Breast epithelium (tissue), 4 donors: ENCODE measurements around the gene TWF2. TPM values are rescaled to one million over a fixed set of nuclear protein-coding genes. Genes with fewer than 3 reads are reported as not detected.

Experiments used
- DNase-seq, 2 donors: peaks; one replicate each; pipeline ENCODE4 v3.0.0-alpha.2; 2019; ENCODE audit warnings: low spot score in 2 of 2
- H3K27ac ChIP-seq, 2 donors: fragments of 200-600 bp; sonication (generic) in 1 of 2; one replicate each; pipeline ENCODE4 v1.5.1; 2016 to 2019; ENCODE audit warnings: mild to moderate bottlenecking in 1 of 2
- H3K27me3 ChIP-seq, 2 donors: fragments of 200-600 bp; sonication (generic) in 1 of 2; one replicate each; pipeline versions ENCODE4 v1.5.1 to v1.6.0; 2017 to 2019; ENCODE audit warnings: control low read depth in 1 of 2, mild to moderate bottlenecking in 1 of 2
- H3K36me3 ChIP-seq: fragments of 200-600 bp; one replicate; pipeline ENCODE4 v1.5.1; 2019
- H3K4me1 ChIP-seq, 2 donors: fragments of 200-600 bp; sonication (generic); one replicate each; pipeline ENCODE4 v1.5.1; 2016 to 2019; ENCODE audit warnings: control low read depth in 1 of 2
- H3K4me3 ChIP-seq, 3 donors: fragments of 200-600 bp; sonication (generic); 1 replicate in 2 of 3; 2 replicates in 1 of 3; pipeline ENCODE4 v1.5.1; 2016 to 2019; ENCODE audit warnings: mild to moderate bottlenecking in 3 of 3, moderate library complexity in 2 of 3
- H3K9me3 ChIP-seq, 2 donors: fragments of 200-600 bp; sonication (generic) in 1 of 2; one replicate each; pipeline ENCODE4 v1.5.1; 2016 to 2019; ENCODE audit warnings: control low read depth in 1 of 2
- CTCF ChIP-seq, 3 donors: fragments of 450-650 bp; IDR thresholded peaks; one replicate each; pipeline ENCODE4 v1.5.1; 2016 to 2017; ENCODE audit warnings: antibody characterized with exemption in 3 of 3, mild to moderate bottlenecking in 3 of 3, moderate library complexity in 3 of 3
- POLR2A ChIP-seq: fragments of 450-650 bp; IDR thresholded peaks from one replicate; pipeline ENCODE4 v1.6.1; 2016; ENCODE audit warnings: antibody characterized with exemption, mild to moderate bottlenecking, moderate library complexity
- POLR2AphosphoS5 ChIP-seq, 3 donors: sonication (generic); formaldehyde crosslinking; IDR thresholded peaks; one replicate each; pipeline ENCODE4 v1.6.1; 2017; ENCODE audit warnings: antibody characterized with exemption in 3 of 3
- intact Hi-C: fragments of 100-400 bp; cut with DNase I; formaldehyde crosslinking; loops from one replicate; pipeline ENCODE4 v1.15.1; 2023; ENCODE audit warnings: low total_unique reads
- total RNA-seq, 3 donors: library from RNA; depleted of rRNA; stranded (reverse); fragments of >200 nt; gene quantifications; one replicate each; pipeline ENCODE4 v1.1.0, GENCODE V29; 2016

TWF2 gene
- total RNA-seq, 3 donors from 2014 or later = 52.7 to 84.5 (median 65.2) TPM

GRCh38 chr3:52203701-52204100, 35.3 kb downstream of the TWF2 start:
- H3K9me3 ChIP-seq = no peaks in the 10 kb centered on the region
- TF ChIP-seq POLR2AphosphoS5 (IDR thresholded peaks at IDR 0.05) (no peak), POLR2A (no peak), CTCF (IDR thresholded peaks at IDR 0.05) (no peak)
- no peaks in the 10 kb centered on the region for H3K27me3 ChIP-seq
- intact Hi-C loops = no loop called here
- H3K27ac ChIP-seq = no peak overlapping the region
- H3K4me3 ChIP-seq = no peak overlapping the region
- no peaks in the 10 kb centered on the region for H3K4me1 ChIP-seq
- H3K36me3 ChIP-seq = peaks cover 3% of the 10 kb centered on the region
- no peak for DNase-seq

DNA sequence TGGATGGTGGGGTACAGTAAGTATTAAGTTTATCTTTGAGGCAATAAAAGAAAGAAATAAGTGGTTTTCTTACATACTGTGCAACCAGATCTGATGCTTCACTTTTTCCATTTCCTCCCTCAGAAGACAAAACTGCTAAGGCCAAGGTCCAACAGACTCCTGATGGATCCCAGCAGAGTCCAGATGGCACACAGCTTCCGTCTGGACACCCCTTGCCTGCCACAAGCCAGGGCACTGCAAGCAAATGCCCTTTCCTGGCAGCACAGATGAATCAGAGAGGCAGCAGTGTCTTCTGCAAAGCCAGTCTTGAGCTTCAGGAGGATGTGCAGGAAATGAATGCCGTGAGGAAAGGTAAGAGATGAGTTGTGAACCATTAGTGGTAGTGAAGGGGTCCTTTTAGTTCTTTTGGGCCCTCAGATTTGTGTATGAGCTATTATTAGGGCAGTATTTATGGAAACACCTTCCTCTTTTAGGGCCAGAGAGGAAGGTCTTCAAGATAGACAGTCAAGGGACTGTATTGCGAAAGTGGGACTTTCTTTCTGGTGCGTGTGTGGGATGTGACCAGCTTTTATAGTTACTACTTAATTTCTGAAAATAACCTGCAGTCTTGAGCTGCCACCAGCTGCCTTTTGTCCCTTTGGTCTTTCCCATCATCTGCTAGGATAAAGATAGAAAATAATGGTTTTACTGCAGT, 36.4 kb downstream of the TWF2 start:
- H3K27me3 ChIP-seq = no peaks in the 10 kb centered on the region
- no peaks in the 10 kb centered on the region for H3K9me3 ChIP-seq
- TF ChIP-seq POLR2AphosphoS5 (IDR thresholded peaks at IDR 0.05) (no peak), CTCF (IDR thresholded peaks at IDR 0.05) (no peak), POLR2A (no peak)
- no peak for DNase-seq
- H3K4me1 ChIP-seq = peaks cover 1 to 3% of the 10 kb centered on the region in 2 donors
- H3K27ac ChIP-seq = no peak overlapping the region
- H3K4me3 ChIP-seq = no peak overlapping the region
- no peaks in the 10 kb centered on the region for H3K36me3 ChIP-seq
- intact Hi-C loops = no loop called here

DNA sequence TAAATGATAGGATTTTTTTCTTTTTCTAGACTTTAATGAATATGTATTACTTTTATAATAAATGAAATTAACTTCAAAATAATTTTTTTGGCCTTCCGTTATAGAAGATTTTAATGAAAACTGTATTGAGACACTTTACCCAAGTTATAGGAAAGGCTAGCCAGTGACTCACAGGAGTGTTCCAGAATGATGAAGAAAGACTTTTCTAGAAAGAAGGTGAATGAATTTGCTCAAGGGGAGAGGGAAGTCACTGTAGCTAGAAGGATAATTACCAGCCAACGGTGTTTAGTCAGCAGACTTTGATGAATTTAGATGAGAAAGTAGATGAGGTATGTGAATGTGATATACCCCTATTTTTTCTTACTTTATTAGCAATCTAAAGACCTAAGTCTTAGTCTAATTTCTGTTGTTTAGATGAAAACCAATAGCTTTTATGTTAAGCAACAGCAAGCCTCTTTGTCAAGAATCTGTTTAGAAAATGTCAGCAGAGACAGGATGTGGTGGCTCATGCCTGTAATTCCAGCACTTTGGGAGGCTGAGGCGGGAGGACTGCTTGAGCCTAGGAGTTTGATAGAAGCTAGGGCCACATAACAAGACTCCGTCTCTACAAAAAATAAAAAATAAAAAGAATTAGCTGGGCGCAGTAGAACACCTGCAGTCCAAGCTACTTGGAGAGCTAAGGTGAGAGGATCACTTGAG, 37.8 kb downstream of the TWF2 start:
- Histone ChIP-seq H3K4me3 (no peak overlapping the region), H3K4me1 (peaks cover 5 to 15% of the 10 kb centered on the region in 2 donors), H3K36me3 (no peaks in the 10 kb centered on the region), H3K27me3 (no peaks in the 10 kb centered on the region), H3K27ac (no peak overlapping the region), H3K9me3 (no peaks in the 10 kb centered on the region)
- DNase-seq = no peak
- intact Hi-C loops = no loop called here
- TF ChIP-seq POLR2A (no peak), POLR2AphosphoS5 (IDR thresholded peaks at IDR 0.05) (no peak), CTCF (IDR thresholded peaks at IDR 0.05) (no peak)

- H3K4me3 ChIP-seq = peak overlapping the region; percentile 74 to 78 (median 77)
These were observed 40.0 kb downstream of the TWF2 start for GRCh38 chr3:52198643-52199608.

More at GRCh38 chr3:52198643-52199608, 40.0 kb downstream of the TWF2 start:
- Histone ChIP-seq H3K27ac (peak overlapping the region; percentile 84 to 87), H3K4me1 (peaks cover 5 to 15% of the 10 kb centered on the region in 2 donors), H3K27me3 (no peaks in the 10 kb centered on the region), H3K9me3 (no peaks in the 10 kb centered on the region), H3K36me3 (no peaks in the 10 kb centered on the region)
- TF ChIP-seq POLR2AphosphoS5 (IDR thresholded peaks at IDR 0.05) = no peak
- no peak for TF ChIP-seq CTCF (IDR thresholded peaks at IDR 0.05)
- TF ChIP-seq POLR2A = no peak
- no peak for DNase-seq
- intact Hi-C loops = no loop called here
